NK-92 (cell line): Measurements from ENCODE around the gene MUC3A.
"Not testable (repeated sequence)": the region's sequence is repeated elsewhere in the genome, so short reads cannot be mapped to it uniquely, and the experiment has no call there.

Source experiments
- DNase-seq: peaks from one replicate; lab custom pipeline; 2025; ENCODE audit not compliant: unreplicated experiment; lab: John Stamatoyannopoulos, UW

Gene MUC3A

GRCh38 chr7:100969066-100969615 lies 19.8 kb downstream of the MUC3A start, which contains the start of gene MUC12:
Gene MUC12, plus strand, starts transcription at chr7:100969565. Its CDS starts 58 bp downstream, at chr7:100969623.
- no peak for DNase-seq

DNA sequence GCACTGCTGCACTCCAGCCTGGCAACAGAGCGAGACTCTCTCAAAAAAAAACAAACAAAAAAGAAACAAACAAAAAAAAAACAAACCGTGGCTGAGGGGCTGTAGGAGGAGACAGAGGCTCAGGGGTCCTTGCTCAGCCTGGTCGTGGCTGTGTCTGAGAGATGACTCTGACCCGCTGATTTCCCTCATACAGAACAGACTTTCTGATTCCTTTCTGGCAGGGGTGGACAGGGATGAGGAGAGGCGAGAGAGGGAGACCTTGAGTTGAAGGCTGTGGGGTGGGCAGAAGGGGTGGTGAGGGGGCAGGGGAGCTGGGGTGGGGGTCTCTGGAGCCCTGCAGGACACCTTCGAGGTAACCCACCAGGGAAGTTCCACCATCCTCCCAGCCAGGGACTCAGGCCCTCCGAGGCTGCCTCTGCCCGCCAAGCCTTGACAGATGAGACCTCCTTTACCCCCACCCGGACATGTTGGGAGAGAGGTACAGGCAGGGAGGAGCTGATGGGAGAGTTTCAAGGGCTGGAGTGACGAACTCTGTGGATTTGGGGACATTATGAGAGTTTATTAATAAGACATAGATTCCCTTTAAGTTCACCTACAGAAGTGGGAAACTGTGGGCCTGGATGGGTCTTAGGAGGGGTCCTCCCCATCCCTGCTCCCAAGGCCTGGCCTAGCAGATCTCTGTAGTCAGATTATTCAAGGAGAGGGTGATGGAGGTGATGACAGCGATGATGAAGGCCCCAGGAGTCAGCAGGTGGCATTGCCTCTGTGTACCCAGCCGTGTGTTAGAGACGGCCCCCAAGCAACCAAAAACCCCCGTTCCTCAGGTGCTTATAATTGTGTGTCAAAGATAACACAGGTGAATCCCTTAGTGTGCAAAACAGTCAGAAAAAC lies 22.0 kb downstream of the MUC3A start:
- no peak for DNase-seq

DNA sequence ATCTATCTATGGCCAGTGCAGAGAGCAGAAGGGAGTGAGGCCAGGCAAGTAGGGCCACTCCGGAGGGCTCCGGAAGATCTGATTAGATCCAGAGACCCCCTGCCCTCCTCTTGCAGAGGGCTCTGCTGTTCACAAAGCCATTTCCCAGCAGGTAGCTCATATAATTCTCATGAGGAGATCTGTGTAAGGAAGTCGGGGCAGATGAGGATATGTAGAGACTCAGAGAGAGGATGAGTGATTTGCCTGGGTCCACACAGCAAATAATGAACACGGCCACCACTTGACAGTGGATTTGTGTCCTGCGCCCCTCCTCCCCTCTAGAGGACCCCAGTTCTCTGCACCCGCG lies 22.6 kb downstream of the MUC3A start:
- no peak for DNase-seq

DNA sequence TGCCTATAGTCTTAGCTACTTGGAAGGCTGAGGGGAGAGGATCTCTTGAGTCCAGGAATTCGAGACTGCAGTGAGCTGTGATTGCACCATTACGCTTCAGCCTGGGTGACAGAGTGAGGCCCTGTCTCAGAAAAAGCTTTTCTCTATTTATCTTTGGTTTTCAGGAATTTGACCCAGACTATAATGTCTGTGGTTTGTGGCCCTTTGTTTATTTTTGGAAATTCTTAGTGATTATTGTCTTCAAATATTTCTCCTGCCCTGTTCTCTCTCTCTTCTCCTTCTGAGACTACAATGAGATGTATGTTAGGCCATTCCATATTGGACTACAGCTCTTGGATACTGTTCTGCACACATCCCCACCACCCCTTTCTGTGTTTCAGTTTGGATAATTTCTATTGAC lies 24.7 kb downstream of the MUC3A start:
- DNase-seq = no peak

DNA sequence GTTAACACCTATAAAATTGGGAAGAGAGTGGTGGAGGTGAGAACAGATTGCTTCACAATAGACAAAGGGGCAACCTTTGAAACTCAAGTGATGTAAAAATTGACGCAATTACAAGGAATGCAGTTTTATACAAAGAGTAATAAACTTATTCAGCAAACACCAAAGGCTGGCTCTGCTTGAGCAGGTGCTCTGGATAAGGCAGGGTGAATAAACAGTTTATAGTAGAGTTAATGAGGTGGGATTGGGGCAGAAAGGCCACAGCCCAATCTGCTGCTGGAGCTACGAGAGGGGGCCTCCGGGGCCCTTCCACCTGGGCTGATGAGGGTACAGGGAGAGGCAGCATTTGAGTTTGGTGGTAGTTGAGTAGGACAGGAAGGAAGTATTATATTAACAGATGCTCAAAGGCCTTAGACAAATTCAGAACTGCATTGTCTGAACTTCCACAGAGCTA lies 26.1 kb downstream of the MUC3A start:
- no peak for DNase-seq

- DNase-seq = no peak
Measured at GRCh38 chr7:100978300-100978699, 29.0 kb downstream of the MUC3A start.

GRCh38 chr7:100983451-100984187 lies 34.3 kb downstream of the MUC3A start:
- no peak for DNase-seq

GRCh38 chr7:100984241-100984918 lies 35.0 kb downstream of the MUC3A start:
- not testable (repeated sequence) for DNase-seq

- not testable (repeated sequence) for DNase-seq
Measured at GRCh38 chr7:100985033-100985797, 35.9 kb downstream of the MUC3A start.

DNA sequence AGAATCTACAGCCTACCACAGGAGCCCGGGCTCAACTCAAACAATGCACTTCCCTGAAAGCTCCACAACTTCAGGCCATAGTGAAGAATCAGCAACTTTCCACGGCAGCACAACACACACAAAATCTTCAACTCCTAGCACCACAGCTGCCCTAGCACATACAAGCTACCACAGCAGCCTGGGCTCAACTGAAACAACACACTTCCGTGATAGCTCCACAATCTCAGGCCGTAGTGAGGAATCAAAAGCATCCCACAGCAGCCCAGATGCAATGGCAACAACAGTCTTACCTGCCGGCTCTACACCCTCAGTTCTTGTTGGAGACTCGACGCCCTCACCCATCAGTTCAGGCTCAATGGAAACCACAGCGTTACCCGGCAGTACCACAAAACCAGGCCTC lies 42.3 kb downstream of the MUC3A start:
- no peak for DNase-seq

DNA sequence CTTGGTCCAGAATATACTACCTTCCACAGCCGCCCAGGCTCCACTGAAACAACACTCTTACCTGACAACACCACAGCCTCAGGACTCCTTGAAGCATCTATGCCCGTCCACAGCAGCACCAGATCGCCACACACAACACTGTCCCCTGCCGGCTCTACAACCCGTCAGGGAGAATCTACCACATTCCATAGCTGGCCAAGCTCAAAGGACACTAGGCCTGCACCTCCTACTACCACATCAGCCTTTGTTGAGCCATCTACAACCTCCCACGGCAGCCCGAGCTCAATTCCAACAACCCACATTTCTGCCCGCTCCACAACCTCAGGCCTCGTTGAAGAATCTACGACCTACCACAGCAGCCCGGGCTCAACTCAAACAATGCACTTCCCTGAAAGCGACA lies 42.9 kb downstream of the MUC3A start:
- DNase-seq = not testable (repeated sequence)

DNA sequence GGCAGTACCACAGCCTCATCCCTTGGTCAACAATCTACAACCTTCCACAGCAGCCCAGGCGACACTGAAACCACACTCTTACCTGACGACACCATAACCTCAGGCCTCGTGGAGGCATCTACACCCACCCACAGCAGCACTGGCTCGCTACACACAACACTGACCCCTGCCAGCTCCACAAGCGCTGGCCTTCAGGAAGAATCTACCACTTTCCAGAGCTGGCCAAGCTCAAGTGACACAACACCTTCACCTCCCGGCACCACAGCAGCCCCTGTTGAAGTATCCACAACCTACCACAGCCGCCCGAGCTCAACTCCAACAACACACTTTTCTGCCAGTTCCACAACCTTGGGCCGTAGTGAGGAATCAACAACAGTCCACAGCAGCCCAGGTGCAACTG lies 45.3 kb downstream of the MUC3A start:
- DNase-seq = not testable (repeated sequence)

GRCh38 chr7:100998530-100998929 lies 49.2 kb downstream of the MUC3A start:
- DNase-seq = not testable (repeated sequence)

GRCh38 chr7:100999334-100999733 lies 50.0 kb downstream of the MUC3A start:
- DNase-seq = not testable (repeated sequence)

GRCh38 chr7:101000025-101000424 lies 50.7 kb downstream of the MUC3A start:
- DNase-seq = not testable (repeated sequence)

- not testable (repeated sequence) for DNase-seq
Measured at GRCh38 chr7:101002333-101002732, 53.0 kb downstream of the MUC3A start.

DNA sequence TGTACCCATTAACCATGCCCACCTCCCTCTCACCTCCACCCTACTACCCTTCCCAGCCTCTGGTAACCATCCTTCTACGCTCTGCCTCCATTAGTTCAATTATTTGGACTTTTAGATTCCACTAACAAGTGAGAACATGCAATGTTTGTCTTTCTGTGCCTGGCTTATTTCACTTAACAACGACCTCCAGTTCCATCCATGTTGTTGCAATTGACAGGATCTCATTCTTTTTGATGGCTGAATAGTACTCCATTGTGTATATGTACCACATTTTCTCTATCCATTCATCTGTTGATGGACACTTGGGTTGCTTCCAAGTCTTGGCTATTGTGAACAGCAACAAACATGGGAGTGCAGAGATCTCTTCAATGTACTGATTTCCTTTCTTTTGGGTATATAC lies 58.0 kb downstream of the MUC3A start:
- not testable (repeated sequence) for DNase-seq

GRCh38 chr7:101009629-101010028 lies 60.3 kb downstream of the MUC3A start:
- DNase-seq = no peak

GRCh38 chr7:101012931-101013330 lies 63.6 kb downstream of the MUC3A start:
- no peak for DNase-seq

GRCh38 chr7:101015626-101016025 lies 66.3 kb downstream of the MUC3A start:
- DNase-seq = no peak
